NAMALWA (cell line): ENCODE data around the gene TAF7L.
"Not testable (repeated sequence)": the region's sequence is repeated elsewhere in the genome, so short reads cannot be mapped to it uniquely, and the experiment has no call there.

ENCODE experiments used
- DNase-seq: peaks from one replicate; pipeline ENCODE4 v3.0.0-alpha.2; 2015; ENCODE audit warnings: low spot score

Gene TAF7L

GRCh38 chrX:101290957-101291603, at the start of gene TAF7L:
TSS of gene TAF7L (minus strand) at chrX:101291334. CDS start at chrX:101287543, 3,791 bp downstream.
- no peak for DNase-seq

GRCh38 chrX:101337776-101338271, 46.7 kb upstream of the TAF7L start:
- no peak for DNase-seq

- not testable (repeated sequence) for DNase-seq
These were observed 43.2 kb upstream of the TAF7L start for GRCh38 chrX:101334310-101334709.

GRCh38 chrX:101326600-101326999, 35.5 kb upstream of the TAF7L start:
- DNase-seq, result not testable (repeated sequence)

GRCh38 chrX:101303790-101304189, 12.7 kb upstream of the TAF7L start:
- no peak for DNase-seq

- DNase-seq, result not testable (repeated sequence)
These were observed 4.5 kb upstream of the TAF7L start for GRCh38 chrX:101295603-101296002.

- peak; percentile 68 for DNase-seq
These were observed 3.7 kb downstream of the TAF7L start for GRCh38 chrX:101287402-101287801.

- no peak for DNase-seq
These were observed 14.9 kb downstream of the TAF7L start for GRCh38 chrX:101276238-101276637.

GRCh38 chrX:101274198-101274597, 16.9 kb downstream of the TAF7L start:
- DNase-seq, result no peak

GRCh38 chrX:101265869-101266428, 25.2 kb downstream of the TAF7L start:
- no peak for DNase-seq

GRCh38 chrX:101263766-101264165, 27.4 kb downstream of the TAF7L start:
- DNase-seq, result no peak

GRCh38 chrX:101262590-101262989, 28.5 kb downstream of the TAF7L start:
- DNase-seq, result no peak

- DNase-seq, result no peak
These were observed 30.7 kb downstream of the TAF7L start for GRCh38 chrX:101260435-101260834.

- DNase-seq, result no peak
These were observed 32.9 kb downstream of the TAF7L start for GRCh38 chrX:101258259-101258581.

- DNase-seq, result no peak
These were observed 33.5 kb downstream of the TAF7L start for GRCh38 chrX:101257448-101258258.

- DNase-seq, result no peak
These were observed 38.5 kb downstream of the TAF7L start for GRCh38 chrX:101252634-101253033.

- DNase-seq, result no peak
These were observed 49.6 kb downstream of the TAF7L start for GRCh38 chrX:101241531-101241930.

- no peak for DNase-seq
These were observed 54.1 kb downstream of the TAF7L start for GRCh38 chrX:101237041-101237440.

GRCh38 chrX:101232316-101232715, 58.8 kb downstream of the TAF7L start:
- no peak for DNase-seq

- DNase-seq, result no peak
These were observed 60.1 kb downstream of the TAF7L start for GRCh38 chrX:101231080-101231479.

- DNase-seq, result no peak
These were observed 60.5 kb downstream of the TAF7L start for GRCh38 chrX:101230636-101231035.

GRCh38 chrX:101229170-101229569, 62.0 kb downstream of the TAF7L start:
- no peak for DNase-seq

GRCh38 chrX:101223226-101223625, 67.9 kb downstream of the TAF7L start:
- DNase-seq, result no peak
